Fibroblast of skin of abdomen (primary cell): ENCODE results near the gene DKK2.
"Not testable (repeated sequence)": the region's sequence is repeated elsewhere in the genome, so short reads cannot be mapped to it uniquely, and the experiment has no call there.

Experiments used
- DNase-seq: peaks from one replicate; pipeline ENCODE4 v3.0.0-alpha.2; 2013

The DKK2 gene

GRCh38 chr4:106909486-106910188 is 126.5 kb downstream of the DKK2 start:
- no peak for DNase-seq

GRCh38 chr4:106908049-106908448 is 128.1 kb downstream of the DKK2 start:
- not testable (repeated sequence) for DNase-seq

GRCh38 chr4:106907216-106907615 is 128.9 kb downstream of the DKK2 start:
- DNase-seq, result no peak

- DNase-seq, result no peak
Observed at GRCh38 chr4:106906728-106907127, 129.4 kb downstream of the DKK2 start.

GRCh38 chr4:106898621-106899230 is 137.4 kb downstream of the DKK2 start:
- peak; percentile 59 for DNase-seq

- no peak for DNase-seq
Observed at GRCh38 chr4:106893903-106894302, 142.2 kb downstream of the DKK2 start.

GRCh38 chr4:106893395-106893881 is 142.7 kb downstream of the DKK2 start:
- no peak for DNase-seq

GRCh38 chr4:106892786-106893185 is 143.3 kb downstream of the DKK2 start:
- DNase-seq, result no peak

- no peak for DNase-seq
Observed at GRCh38 chr4:106875340-106875739, 160.8 kb downstream of the DKK2 start.
